T47D (cell line): Measurements from ENCODE around the gene COL4A2.

Experiments
- DNase-seq, 2 experiments: peaks; one replicate each; pipeline versions ENCODE4 v3.0.0 to v3.0.0-alpha.2; 2011 to 2012; ENCODE audit warnings: low read depth in 1 of 2, low spot score in 1 of 2
- JUND ChIP-seq: IDR thresholded peaks from 2 replicates; pipeline ENCODE4 v1.6.1; 2012; ENCODE audit warnings: low read depth
- in situ Hi-C: cut with HindIII; loops from 2 replicates; pipeline ENCODE4 v1.10.0; 2016; ENCODE audit warnings: low sequenced_read_pairs, low pct_unique_long_range_greater_than_20kb

Gene COL4A2

GRCh38 chr13:110298505-110299282 is 8.4 kb upstream of the COL4A2 start:
- in situ Hi-C loops, result no loop called here
- no peak for DNase-seq
- no peak for TF ChIP-seq JUND

DNA sequence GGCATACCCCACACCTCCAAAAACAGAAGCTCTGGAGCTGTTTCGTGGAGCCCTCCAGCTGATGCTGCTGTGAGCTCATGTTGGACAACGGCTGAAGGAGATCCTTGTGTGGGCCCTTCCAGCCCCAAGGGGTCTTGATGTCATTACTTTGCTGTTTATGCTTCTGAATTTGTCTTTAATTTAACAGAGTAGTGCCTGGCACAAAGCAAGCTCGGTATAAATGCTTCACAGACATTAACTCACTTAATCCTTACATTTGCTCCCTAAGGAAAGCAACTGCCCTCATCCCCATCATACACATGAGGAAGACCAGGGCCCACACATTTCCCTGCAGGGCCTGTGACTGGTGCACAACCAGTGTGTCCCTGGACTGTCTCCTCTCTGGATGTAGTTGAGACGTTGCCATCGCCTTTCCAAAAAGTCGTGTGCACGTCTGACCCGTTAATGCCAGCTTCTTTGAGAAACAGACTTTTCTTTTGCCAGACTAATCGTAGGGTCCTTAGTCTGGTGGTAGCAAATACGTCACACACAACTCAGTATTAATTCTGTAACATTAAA is 7.7 kb upstream of the COL4A2 start:
- TF ChIP-seq JUND, result no peak
- DNase-seq, result no peak
- in situ Hi-C loops, result no loop called here

- DNase-seq, result no peak
- TF ChIP-seq JUND, result no peak
- in situ Hi-C loops, result no loop called here
Measured at GRCh38 chr13:110300090-110300815, 6.8 kb upstream of the COL4A2 start.

DNA sequence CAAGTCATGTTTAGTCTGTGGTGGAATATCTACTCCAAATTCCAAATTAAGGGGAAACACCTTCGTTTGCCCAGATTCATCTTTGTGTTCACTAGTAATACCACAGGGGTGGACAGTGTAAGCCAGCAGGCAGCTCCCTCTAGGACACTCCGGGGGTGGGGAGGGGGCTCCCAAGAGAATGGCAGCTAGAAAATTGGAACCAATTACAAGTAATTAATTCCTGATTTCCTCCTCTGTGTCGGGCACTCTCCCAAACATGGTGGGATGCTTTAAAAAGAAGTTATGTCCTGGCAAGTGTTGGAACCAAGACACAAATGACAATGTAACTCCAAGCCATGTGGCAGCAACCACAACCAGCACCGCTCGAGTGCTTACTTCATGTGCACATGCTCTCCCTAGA is 6.0 kb upstream of the COL4A2 start:
- no peak for DNase-seq
- in situ Hi-C loops, result no loop called here

DNA sequence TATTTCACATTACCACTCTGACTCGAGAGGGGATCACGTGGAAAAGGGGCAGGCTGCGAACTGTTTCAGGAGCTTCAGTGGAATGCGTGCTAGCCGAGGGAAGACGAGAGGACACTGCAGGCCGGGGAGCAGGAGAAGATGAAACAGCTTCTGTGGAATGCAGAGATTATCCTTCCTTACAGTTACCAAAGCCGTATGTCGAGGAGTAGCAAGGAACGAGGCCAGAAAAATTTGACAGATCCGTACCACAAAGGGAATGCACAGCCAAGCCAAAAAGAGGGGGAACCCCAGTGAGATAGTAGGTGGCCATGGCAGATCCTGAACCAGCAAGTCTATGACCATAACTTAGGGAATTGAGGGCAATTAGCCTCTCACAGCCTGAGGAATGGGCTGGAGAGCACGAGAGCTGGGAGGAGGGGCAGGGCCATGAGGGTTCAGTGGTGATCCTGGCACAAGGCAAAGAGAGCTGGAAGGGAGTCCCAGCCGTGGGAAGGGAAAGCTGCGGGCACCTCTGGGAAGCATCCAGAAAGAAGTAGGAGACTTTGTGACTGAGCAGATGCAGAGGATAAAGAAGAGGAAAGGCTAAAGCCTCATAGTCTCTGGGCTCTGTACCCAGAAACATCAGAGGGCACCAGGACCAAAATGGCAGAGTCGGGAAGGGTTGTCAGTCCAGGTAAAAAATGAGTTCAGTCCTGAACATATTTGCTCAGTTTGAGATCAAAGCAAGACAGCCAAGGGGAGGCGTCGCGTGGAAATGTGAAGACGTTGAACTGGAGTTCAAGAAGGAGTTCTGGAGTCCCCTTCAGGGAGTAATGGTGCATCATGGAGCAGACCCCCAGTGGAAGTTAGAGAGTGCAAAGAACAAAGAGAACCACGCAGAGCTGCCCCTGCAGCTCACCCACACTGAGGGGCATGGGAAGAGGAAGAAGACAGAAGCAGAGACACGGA is 5.2 kb upstream of the COL4A2 start:
- no peak for DNase-seq
- no peak for TF ChIP-seq JUND
- in situ Hi-C loops, result no loop called here

More for the DNA sequence above, 6.0 kb upstream of the COL4A2 start:
- no peak for TF ChIP-seq JUND

DNA sequence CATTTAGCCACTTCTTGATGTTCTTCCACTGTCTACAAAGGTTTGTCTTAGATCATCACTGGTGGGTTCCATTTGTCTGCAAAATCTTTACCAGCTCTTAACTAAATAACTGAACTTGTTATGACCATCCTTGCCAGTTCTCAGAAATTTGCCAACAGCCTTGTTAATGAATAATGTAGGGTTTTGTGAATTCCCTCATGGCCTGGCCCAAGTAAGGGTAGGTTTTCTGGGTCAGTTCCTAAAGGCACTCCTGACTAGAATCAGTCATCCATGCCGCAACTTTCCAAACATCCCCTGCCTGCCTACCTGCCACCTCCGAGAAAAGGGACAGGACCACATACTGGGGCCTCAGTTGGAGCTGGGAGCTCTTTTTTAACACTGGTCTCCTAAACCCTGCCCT is 4.1 kb upstream of the COL4A2 start:
- no peak for TF ChIP-seq JUND

DNA sequence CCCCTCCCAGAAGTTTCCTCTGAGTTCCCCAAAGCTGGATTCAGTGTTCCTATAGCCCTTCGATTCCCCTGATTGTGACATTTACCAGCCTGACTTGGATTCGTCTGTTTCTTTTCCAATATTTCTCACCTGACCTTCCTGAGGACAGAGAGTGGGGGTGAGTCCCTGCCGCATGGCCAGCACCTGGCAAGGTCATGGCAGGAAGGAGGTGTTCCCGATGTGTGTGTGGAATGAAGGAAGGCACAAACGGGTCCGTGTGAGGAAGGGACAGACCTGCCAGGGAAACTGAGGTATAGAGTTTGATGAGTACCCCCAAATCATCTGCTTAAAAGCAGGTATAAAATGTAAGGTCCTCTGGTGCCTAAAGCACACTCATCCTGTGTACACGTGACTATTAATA is 3.4 kb upstream of the COL4A2 start:
- TF ChIP-seq JUND, result no peak
- no peak for DNase-seq
- in situ Hi-C loops, result no loop called here

More for the DNA sequence above, 4.1 kb upstream of the COL4A2 start:
- no peak for DNase-seq
- in situ Hi-C loops, result no loop called here

DNA sequence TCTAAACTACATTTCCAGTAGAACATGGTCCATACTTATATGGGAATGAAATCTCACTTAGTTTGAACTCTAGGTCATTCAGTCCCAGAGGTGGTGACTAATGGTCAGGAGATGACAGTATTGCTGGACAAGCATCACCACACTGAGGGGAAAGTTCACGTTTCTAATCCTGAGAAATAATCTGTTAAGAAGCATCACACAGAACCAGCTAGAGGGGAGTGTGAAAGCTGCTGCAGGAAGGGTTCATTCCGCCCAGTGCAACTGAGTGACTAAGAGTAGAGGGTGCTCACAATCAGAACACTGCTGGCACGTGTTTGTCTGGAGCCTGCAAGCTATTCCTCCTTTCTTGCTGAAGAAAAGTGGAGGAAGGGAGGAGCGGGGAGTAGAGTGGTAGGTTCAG is 2.8 kb upstream of the COL4A2 start:
- in situ Hi-C loops, result no loop called here
- no peak for DNase-seq
- TF ChIP-seq JUND, result no peak

DNA sequence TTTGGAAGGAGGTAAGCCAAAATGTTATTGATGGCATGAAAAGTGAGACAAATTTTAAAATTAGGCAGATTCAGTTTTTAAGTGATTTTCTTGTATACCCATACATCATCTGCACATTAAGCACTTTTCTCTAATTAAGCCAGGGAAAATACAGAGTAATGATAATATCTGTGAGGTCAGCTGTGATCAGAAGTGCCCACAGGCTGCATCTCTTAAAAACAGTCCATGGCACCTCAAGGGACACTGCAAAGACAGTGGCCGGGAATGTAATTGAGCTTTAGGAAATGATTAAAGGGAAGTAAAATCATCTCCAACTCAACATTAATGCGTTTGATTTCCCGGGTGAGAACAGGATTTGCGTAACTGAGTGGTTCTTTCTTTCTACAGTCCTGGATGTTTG is 2.1 kb upstream of the COL4A2 start:
- TF ChIP-seq JUND, result no peak
- no peak for DNase-seq
- in situ Hi-C loops, result no loop called here

DNA sequence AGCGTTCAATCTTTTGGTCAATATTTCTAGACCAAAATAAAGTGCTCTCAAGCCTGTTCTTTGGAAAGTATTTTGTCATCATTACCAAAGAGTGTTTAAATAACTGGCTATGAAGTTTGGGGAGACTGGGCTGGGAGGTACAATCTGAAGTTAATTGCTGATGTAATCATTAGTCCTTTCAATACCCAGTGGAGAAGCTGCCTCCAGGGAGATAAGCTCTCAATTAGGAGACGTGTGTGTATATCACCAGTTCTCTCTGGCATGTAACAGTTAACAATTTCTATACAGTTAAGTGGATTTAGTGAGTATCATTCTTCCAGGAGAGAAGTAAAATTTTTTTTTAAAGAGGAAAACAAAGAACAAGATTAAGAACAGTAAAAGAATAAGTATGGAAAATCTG is 1.5 kb upstream of the COL4A2 start:
- no peak for TF ChIP-seq JUND
- in situ Hi-C loops, result no loop called here

DNA sequence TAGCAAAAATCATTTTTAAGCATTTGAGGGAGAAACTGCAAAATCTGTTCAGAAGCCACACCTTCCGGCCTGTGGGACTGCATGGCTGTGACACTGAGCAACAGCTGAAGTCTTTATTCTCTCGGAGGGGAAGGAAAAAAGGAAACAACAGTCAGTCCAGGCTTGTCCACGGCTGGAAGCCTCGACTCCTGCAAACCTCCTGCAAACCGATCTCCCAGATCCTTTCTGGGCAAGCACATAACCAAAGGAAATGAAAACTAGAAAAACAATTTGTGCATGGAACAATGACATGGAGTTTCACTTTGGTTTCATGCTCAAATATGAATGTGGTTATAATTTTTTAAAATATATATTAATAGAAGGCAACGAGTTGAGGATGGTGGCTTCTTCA is 1.1 kb upstream of the COL4A2 start:
- DNase-seq, result no peak
- no peak for TF ChIP-seq JUND
- in situ Hi-C loops, result no loop called here

More for the DNA sequence above, 1.5 kb upstream of the COL4A2 start:
- DNase-seq, result no peak

DNA sequence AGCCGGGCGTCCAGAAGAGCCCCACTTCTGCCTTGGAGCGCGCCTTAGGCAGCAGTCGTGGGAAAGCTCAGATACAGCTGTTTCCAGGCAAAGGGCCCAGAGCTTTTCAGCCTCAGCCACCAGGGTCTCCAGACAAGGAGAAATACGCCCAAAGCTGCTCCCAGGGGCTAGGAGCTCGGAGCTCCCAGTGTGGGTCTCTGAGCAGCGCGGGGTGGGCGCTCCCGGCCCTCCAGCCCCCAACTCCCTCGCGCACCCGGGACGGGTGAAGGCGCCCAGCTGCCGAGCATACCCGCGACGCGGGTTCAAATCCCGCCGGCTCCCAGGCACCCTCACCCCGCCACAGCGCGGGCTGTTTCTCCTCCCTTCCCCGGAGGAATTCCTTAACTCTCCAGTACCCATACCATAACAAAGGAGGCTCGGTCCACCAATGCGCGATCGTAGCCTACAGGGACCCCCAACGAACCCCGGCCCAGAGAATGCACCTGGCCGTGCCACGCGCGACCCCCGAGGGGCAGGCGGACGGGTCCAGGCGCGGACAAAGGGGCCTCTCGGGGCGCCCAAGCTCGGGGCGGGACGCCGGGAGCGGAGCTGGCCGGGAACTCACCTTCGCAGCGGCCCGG is 634 bp upstream of the COL4A2 start:
- no peak for DNase-seq
- no peak for TF ChIP-seq JUND
- in situ Hi-C loops, result no loop called here
